Stomach (tissue), 9 donors: ENCODE data around the gene IL4R. TPM values are rescaled to one million over a fixed set of nuclear protein-coding genes. Genes with fewer than 3 reads are reported as not detected.

Experiments used
- DNase-seq, 2 donors: peaks; one replicate each; pipeline versions ENCODE4 v3.0.0 to v3.0.0-alpha.2; 2013 to 2019
- H3K27ac ChIP-seq, 5 donors: fragments of 200-600 bp in 4 of 5; sonication (generic) in 4 of 5; one replicate each; pipeline ENCODE4 v1.5.1; 2013 to 2019; ENCODE audit warnings: mild to moderate bottlenecking in 1 of 5, moderate library complexity in 1 of 5
- H3K27me3 ChIP-seq, 3 donors: fragments of 200-600 bp; sonication (generic); one replicate each; pipeline ENCODE4 v1.5.1; 2017 to 2019; ENCODE audit warnings: mixed run types in 1 of 3
- H3K36me3 ChIP-seq, 4 donors: fragments of 200-600 bp; sonication (generic); 1 replicate in 3 of 4; 2 replicates in 1 of 4; pipeline ENCODE4 v1.5.1; 2016 to 2019
- H3K4me1 ChIP-seq, 4 donors: fragments of 200-600 bp; sonication (generic); one replicate each; pipeline ENCODE4 v1.5.1; 2016 to 2019
- H3K4me3 ChIP-seq, 4 donors: fragments of 200-600 bp; sonication (generic) in 3 of 4; one replicate each; pipeline ENCODE4 v1.5.1; 2016 to 2019; ENCODE audit warnings: mild to moderate bottlenecking in 1 of 4
- H3K9me3 ChIP-seq, 4 donors: fragments of 200-600 bp; sonication (generic); one replicate each; pipeline ENCODE4 v1.5.1; 2016 to 2019
- CTCF ChIP-seq, 7 experiments: fragments of 450-650 bp in 4 of 7; fragments of 200-600 bp in 3 of 7; sonication (generic) in 3 of 7; IDR thresholded peaks; one replicate each; pipeline ENCODE4 v1.5.1; 2016 to 2019; ENCODE audit warnings: antibody characterized with exemption in 7 of 7, control low read depth in 2 of 7, mild to moderate bottlenecking in 1 of 7
- EP300 ChIP-seq: sonication (generic); formaldehyde crosslinking; IDR thresholded peaks from one replicate; pipeline ENCODE4 v1.6.1; 2017; ENCODE audit warnings: antibody characterized with exemption
- POLR2A ChIP-seq, 4 donors: fragments of 450-650 bp; IDR thresholded peaks; one replicate each; pipeline ENCODE4 v1.6.1; 2016; ENCODE audit warnings: antibody characterized with exemption in 4 of 4, control low read depth in 2 of 4, mild to moderate bottlenecking in 1 of 4, moderate library complexity in 1 of 4
- POLR2AphosphoS5 ChIP-seq, 3 donors: sonication (generic); formaldehyde crosslinking; IDR thresholded peaks; one replicate each; pipeline ENCODE4 v1.6.1; 2016; ENCODE audit warnings: antibody characterized with exemption in 3 of 3
- WGBS, 5 donors: extraction: QIAGEN DNeasy Blood & Tissue Kit in 3 of 5; methylation state at CpG; one replicate each; pipeline versions ENCODE4 v1.1.5 to v1.1.7; 2013 to 2018; 5-methylcytosine and 5-hydroxymethylcytosine counted together
- intact Hi-C: fragments of 100-400 bp; cut with DNase I; formaldehyde crosslinking; loops from one replicate; pipeline ENCODE4 v1.15.1; 2023; ENCODE audit warnings: low total_unique reads
- polyA plus RNA-seq, 3 donors: library from polyadenylated mRNA; stranded (reverse); fragments of 200-250 nt; gene quantifications; one replicate each; pipeline ENCODE4 v1.2.3, GENCODE V29; 2013
- total RNA-seq, 5 donors: library from RNA; depleted of rRNA; stranded (reverse); fragments of >200 nt; gene quantifications; one replicate each; pipeline versions ENCODE4 v1.1.0 to v1.2.3, GENCODE V29; 2014 to 2016
- donor health status: healthy with polysubstance abuse.
- donor health status: Bipolar disorder and iron deficiency.
- donor health status: healthy.

IL4R gene
- total and polyA plus RNA-seq, 8 donors = 17.4 to 120 (median 52.4) TPM

GRCh38 chr16:27301236-27301861 lies 12.4 kb upstream of the IL4R start:
- intact Hi-C loops = no loop called here
- no peak for DNase-seq
- TF ChIP-seq POLR2A (IDR thresholded peaks at IDR 0.05) (no peak), POLR2AphosphoS5 (IDR thresholded peaks at IDR 0.05) (no peak), CTCF (IDR thresholded peaks at IDR 0.05) (no peak), EP300 (no peak)

GRCh38 chr16:27302126-27302525 lies 11.6 kb upstream of the IL4R start:
- Histone ChIP-seq H3K36me3 (no peaks in the 10 kb centered on the region), H3K4me1 (peaks cover 0 to 18% (median 2%) of the 10 kb centered on the region in 4 donors), H3K27ac (no peak overlapping the region), H3K27me3 (no peaks in the 10 kb centered on the region), H3K9me3 (no peaks in the 10 kb centered on the region), H3K4me3 (no peak overlapping the region)
- DNase-seq = no peak
- TF ChIP-seq POLR2AphosphoS5 (IDR thresholded peaks at IDR 0.05) = no peak
- no peak for TF ChIP-seq EP300
- TF ChIP-seq CTCF (IDR thresholded peaks at IDR 0.05) = no peak
- TF ChIP-seq POLR2A (IDR thresholded peaks at IDR 0.05) = no peak
- whole genome bisulfite sequencing, 5 donors = 66 to 83% (median 76%) methylated on average over 3 of the region's 3 CpGs
- intact Hi-C loops = no loop called here

More at GRCh38 chr16:27301236-27301861, 12.4 kb upstream of the IL4R start:
- H3K4me1 ChIP-seq = peaks cover 0 to 18% (median 2%) of the 10 kb centered on the region in 4 donors
- 85 to 95% (median 90%) methylated on average over 3 of the region's 3 CpGs for WGBS, 5 donors
- no peaks in the 10 kb centered on the region for H3K27me3 ChIP-seq
- no peak overlapping the region for H3K4me3 ChIP-seq
- H3K36me3 ChIP-seq = no peaks in the 10 kb centered on the region
- H3K27ac ChIP-seq = no peak overlapping the region
- H3K9me3 ChIP-seq = no peaks in the 10 kb centered on the region

- no peaks in the 10 kb centered on the region for H3K9me3 ChIP-seq
- intact Hi-C loops = no loop called here
- H3K27me3 ChIP-seq = no peaks in the 10 kb centered on the region
- no peaks in the 10 kb centered on the region for H3K36me3 ChIP-seq
- TF ChIP-seq CTCF (IDR thresholded peaks at IDR 0.05) = no peak
- no peak for TF ChIP-seq POLR2A (IDR thresholded peaks at IDR 0.05)
- H3K27ac ChIP-seq = no peak overlapping the region
- no peak overlapping the region for H3K4me3 ChIP-seq
- WGBS, 5 donors = 83 to 89% (median 86%) methylated on average over 12 of the region's 12 CpGs
- no peak for DNase-seq
- H3K4me1 ChIP-seq = peaks cover 0 to 18% (median 2%) of the 10 kb centered on the region in 4 donors
These were observed 10.3 kb upstream of the IL4R start for GRCh38 chr16:27303256-27304100.

- Histone ChIP-seq H3K36me3 (no peaks in the 10 kb centered on the region), H3K9me3 (no peaks in the 10 kb centered on the region), H3K4me3 (no peak overlapping the region), H3K27ac (no peak overlapping the region), H3K4me1 (peaks cover 0 to 18% (median 2%) of the 10 kb centered on the region in 4 donors), H3K27me3 (no peaks in the 10 kb centered on the region)
- TF ChIP-seq POLR2A (IDR thresholded peaks at IDR 0.05) (no peak), POLR2AphosphoS5 (IDR thresholded peaks at IDR 0.05) (no peak), CTCF (IDR thresholded peaks at IDR 0.05) (no peak), EP300 (no peak)
- intact Hi-C loops = no loop called here
- no peak for DNase-seq
- 57 to 83% (median 68%) methylated on average over 2 of the region's 2 CpGs for WGBS, 5 donors
These were observed 9.7 kb upstream of the IL4R start for GRCh38 chr16:27304102-27304501.
